Activated T-cell treated with anti-CD3 and anti-CD28 coated beads for 24 hours (primary cell): Measurements from ENCODE around the gene NAA80.

Experiments
- DNase-seq: peaks from one replicate; pipeline ENCODE4 v3.0.0-alpha.2; 2020; ENCODE audit warnings: low read depth

The NAA80 gene

DNA sequence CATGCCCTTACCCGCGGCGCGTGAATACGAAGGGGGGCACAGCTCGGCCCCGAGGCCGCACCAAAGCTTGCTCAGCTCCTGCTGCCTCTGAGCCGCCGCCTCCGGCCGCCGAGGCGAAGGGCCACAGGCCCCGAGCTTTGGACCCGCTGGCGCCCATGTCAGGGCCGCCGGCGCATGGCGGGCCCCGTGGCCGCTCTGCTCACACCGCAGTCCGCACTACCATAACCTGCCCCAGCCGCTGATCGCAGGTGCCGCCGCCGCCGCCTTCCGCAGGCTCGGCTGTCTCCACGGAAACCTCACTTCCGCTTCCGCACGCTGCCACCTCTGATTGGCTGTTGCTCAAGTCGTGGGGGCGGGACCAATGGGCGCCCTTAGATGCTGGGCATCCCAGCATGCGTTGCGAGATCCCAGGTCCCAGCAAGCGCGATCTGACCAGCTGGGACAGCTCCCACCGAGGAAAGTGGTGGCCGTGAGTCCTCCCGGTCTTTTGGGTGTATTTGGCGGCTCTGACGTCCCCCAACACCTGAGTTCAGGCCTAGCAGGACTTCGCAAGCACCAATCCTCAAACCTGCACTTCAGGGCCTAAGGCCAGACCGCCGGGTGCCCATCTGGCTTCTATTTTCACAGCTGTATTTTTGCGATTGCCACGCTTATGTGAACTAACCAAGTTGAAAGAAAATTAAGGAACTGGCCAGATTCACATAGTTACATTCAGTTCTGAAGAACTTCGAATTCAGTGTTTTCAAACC lies 28.9 kb upstream of the NAA80 start, which contains the start of gene TUSC2:
TSS of gene TUSC2 (minus strand) at position 281 of the 749 bp plus-strand sequence. CDS start at position 157, 124 bp downstream.
- peak; percentile 92 for DNase-seq

DNA sequence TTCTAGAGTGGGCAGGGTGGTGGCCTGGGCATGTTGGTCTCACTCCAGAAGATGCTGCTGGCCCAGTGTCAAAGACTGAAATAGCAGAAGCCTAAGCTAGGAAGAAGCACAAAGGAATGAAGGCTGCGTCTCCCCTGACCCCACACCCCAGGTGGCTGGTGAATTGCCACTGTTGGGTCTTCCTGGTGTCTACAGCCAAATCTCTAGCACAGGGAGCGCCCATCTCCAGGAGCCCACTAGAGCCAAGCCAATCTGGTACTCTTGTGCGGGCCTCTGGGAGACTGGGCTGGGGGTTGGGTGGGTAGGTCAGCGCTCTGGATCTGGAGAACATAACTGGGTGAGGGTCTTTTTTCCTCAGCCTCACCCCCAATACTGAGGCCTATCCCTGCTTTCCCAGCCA lies 27.9 kb upstream of the NAA80 start:
- no peak for DNase-seq

DNA sequence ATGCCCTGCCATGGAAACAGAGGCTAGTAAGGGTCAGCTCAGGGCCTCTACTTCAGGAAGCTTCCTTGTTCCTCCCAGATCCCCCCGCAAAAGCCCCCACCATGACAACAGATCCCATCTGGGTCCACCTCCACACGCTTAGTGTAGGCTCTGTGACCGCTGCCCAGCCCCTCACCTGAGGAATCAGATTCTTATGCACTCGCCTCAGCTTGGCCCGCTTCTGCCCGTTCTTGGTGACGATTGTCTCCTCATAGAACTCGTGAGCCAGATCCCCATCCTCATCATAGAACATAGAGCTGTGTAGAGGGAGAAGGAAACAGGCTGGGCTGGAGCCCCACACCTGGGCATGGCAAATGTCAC lies 27.0 kb upstream of the NAA80 start:
- no peak for DNase-seq

DNA sequence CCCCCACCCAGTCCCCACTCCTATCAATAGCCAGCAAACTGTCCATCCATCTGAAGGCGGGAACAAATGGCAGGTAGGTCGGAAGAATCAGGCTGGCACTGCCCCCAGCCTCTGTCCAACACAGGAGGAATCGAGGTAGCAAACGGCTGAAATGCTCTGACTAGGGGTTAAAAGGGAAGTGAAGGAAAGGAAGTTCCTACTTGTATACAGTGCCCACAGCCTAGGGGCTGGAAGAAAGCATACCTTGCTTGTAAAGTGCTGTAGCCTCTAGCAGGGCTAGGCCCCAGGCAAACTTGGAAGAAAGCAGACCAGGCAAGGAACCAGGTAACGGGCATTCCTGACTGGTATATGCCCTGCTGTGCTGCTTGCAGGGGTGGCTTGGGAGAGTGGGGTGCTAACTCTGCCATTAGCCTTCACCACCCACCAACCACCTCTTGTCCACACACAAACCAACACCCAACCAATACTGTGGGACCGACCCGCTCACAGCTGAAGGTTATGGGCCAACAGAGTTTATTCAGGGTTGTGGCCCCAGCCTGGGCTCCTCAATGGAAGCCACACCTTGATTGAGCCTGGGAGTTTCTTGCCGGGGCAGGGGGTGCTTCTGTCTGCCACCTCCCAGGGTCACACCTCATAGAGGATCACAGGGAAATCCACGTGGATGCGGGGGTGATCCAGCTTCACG lies 26.4 kb upstream of the NAA80 start:
- DNase-seq, result no peak

DNA sequence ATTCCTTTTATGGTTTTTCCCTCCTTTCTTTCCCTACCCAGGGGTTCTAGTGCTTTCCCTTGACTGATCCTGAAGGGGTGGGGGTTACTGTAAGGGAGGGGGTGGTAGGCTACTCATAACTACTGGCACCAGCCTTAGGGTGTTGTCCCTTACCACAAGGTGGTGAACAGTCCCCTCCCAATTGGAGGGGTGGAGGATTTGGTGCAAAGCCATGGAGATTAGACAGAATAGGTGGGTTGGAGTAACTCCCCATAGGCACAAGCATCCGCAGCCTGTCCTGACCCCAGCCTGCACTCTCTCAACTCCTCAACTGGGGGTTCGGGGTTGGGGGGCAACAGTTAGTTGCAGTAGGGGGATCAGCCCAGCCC lies 25.9 kb upstream of the NAA80 start:
- no peak for DNase-seq

DNA sequence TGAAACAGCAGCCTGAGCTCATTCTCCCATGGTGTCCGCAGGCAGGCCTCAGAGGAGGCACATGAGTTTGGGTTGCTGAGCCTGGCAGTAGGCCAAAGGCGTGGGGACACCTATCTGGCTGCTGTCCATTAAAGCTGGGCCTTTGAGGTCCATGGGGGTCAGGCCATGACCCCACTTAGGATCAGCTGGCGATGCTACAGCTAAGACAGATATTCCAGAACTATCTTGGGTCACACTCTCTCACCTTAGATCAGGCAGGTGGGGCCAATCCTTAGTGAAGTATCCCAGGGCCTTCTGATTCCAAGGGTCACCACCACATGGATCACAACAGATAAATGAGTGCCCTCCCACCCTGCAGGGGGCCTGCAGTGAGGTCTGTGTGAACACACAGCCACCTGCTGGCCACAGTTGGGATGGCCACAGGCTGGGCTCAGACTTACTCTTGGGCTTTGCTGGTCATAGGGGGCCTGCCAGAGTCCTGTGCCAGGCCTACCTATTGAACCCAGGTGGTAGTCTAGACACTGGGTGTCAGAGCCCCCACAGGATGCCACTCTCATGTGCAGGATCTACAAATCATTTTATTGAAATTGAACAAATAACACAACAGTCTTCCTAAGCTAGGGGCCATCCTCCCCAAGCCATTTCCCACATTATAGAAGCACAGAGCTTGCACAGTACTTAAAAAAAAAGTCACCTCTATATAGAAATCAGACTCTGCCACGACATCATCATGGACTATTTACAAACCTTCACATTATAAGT lies 25.3 kb upstream of the NAA80 start:
- DNase-seq, result peak; percentile 39

DNA sequence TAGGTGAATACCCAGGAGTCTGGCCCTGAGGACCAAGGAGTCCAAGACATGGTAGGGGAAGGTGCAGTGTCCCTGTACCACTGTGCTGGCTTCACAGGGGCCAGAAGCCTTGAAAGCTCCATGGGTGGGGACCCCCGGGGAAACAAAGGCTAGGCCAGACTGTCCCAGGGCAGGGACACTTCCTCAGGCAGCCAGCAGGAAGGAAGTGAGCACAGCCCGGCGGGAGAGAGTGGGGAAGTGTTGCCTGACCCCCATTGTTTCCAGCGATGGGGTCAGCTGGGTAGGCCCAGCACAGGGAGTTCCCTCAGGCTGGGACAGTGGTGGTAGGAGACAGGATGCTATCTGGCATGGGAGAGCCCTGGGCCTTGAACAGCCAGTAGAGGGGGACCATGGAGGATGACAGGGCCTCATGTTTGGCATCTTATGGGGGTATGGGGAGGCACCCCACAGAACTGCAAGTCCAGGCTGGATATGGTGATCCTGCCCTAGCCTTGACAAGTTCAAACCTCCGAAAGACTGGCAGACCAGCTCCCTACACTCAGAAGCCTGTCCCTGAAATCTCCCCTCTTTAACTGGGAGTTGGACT lies 24.5 kb upstream of the NAA80 start:
- no peak for DNase-seq

DNA sequence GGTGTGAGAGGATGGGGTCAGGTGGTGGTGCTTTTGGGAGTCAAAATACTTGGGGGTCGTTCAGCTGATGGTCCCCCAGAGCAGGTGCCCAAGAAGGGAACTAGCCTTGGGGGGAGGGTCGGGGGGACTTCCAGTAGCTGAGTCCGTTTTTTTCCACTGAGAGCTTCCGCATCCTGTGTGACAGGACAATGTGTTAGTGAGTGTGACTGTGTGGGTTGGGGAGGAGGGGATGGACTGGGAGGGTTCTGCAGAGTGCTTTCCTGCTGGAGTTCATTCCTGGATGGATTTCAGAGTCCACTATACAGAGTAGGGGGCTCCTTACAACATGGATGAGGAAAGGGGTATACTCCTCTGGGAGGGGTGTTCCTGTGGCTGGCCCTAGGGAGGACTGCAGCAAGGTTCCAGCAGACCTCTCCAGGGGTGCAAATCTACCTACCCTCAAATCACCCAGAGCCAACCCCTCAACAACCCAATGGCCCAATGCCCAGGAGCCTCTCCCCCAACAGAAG lies 23.9 kb upstream of the NAA80 start:
- DNase-seq, result no peak

DNA sequence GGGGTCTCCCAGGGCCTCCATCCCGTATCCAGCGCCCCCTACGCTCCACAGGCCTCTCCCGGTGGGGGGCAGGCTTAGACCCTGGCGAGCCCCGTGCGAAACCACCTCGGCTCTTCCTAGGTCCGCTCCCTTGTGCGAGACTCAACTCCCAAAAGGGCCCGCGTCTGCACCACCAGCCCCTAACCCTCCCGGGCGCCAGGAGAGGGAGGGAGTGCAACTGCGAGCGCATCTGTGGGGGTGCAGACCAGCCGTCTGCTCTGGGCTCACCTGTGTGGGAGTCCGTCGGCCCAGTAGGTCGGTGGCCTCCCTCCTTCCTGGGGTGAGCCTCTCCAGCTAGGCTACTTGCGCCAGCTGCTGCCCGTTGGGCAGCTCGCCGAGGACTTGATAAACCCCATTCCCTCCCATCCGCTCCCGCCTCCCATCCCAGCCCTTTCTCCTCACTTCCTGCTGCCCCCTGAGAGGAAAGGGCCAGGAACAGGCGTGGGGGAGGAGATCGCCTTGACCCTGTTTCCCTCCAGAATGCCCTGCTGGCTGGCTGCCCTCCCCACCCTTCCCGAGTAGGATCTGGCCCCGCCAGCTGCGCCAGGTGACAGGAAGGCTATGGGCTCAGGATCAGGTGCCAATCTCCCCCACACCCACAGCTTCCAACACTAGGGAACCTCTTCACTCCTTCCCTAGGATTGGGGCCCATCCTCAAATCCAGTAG lies 23.3 kb upstream of the NAA80 start, which contains the start of gene HYAL2:
TSS of gene HYAL2 (minus strand) at position 360 of the 706 bp plus-strand sequence. CDS start 2,256 bp downstream, outside the sequence.
- DNase-seq, result no peak

DNA sequence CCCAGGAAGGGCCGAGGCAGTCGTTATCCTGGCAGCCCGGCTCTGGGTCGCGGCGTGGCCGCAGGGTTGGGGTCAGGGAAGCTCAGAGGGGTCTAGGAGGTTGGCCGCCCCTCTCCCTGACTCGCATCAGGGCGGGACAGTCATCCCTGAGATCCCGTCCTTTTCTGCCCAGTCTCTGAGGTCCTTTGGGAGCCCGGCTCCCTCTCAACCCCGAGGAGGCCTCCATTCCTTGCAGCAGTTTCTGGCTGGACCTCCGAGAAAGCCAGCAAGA lies 22.8 kb upstream of the NAA80 start:
- no peak for DNase-seq

DNA sequence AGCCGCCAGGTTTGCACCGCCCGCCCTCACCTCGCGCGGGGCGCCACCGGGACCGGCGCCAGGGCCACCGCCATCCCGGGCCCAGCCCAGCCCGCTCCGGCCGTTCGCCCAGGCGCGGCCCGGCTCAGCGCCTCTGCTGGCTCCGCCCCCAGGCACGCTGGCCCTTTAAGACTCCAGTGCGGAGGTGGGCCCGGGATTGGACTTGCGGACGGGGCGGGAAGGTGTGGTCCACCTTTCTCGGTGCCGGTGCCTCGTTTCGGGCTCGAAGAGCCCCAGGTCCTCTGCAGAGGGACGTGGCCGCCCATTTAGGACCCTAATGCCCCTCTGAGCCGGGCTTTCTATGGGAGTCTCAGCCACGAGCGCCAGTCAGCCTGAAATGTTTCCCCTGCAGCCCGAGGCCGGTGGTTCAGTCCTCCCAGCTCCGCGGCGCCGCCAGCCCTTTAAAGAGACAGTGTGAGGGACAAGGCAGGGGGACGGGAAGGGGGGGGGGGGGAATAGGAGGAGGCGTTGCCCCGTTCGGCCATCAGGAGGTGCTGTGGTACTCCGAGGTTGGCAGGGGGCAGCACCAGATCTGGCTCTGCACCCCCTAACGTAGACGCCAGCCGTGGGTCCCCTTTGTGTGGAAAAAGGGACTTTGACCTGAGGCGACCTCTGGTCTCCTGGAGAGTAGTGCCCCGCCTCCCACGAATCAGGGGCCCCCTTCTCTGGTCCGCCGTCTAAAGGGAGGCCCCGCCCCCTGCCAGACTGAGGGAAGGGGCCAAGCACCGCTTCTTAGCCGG lies 22.3 kb upstream of the NAA80 start:
- DNase-seq, result peak; percentile 76

DNA sequence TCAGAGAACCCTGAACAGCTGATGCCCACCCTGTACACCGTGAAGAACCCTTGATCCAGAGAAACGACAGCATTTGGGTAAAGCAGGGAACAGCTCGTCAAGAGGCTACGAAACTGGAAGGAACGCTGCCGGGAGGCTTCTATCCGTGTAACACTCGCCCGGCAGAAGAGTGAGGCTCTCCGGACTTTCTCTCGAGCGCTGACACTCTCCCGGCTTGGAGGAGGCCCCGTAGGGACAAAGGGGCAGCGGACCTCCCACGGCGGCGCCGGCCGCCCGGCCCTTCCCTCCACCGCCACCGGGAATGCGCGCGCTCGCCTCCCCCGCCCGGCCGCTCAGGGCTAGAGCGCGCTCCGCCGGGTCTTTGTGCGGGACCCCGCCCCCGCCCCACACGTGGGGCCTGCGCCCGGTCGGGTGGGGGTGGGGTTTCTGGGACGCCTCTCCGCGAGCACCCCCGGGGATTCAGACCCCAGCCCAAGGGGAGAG lies 21.7 kb upstream of the NAA80 start:
- peak; percentile 54 for DNase-seq

DNA sequence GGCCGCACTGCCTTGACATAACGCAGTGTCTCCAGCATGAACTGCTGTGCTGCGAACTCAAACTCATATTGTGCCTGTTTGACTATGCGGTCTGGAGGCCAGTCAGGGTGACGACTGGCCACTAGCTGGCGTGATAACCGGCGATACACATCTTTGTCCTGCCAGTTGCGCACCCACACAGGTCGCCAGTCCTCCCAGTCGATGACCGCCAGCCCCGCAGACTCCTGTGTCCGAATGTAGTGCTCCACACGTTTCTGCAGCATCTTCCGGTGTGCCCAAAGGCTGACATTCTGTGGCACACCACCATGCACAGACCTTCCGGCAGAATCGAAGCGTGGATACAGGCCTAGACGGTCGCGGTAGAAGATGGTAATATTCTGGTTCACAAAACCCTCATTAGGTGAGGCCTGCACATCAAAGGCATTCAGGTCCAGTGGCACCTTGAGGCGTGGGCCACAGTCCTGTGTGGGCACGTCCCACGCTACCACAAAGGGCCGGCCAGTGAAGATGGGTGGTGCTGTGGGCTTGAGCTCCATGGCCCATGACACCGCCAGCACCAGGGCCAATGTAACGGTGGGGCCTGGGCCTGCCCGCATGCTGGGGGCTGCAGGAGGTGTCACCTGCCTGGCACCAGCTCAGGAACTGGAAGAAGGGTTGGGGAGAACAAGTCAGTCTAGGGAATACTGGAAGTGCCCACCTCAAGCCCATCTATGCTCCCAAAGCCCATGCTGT lies 20.9 kb upstream of the NAA80 start:
- no peak for DNase-seq

DNA sequence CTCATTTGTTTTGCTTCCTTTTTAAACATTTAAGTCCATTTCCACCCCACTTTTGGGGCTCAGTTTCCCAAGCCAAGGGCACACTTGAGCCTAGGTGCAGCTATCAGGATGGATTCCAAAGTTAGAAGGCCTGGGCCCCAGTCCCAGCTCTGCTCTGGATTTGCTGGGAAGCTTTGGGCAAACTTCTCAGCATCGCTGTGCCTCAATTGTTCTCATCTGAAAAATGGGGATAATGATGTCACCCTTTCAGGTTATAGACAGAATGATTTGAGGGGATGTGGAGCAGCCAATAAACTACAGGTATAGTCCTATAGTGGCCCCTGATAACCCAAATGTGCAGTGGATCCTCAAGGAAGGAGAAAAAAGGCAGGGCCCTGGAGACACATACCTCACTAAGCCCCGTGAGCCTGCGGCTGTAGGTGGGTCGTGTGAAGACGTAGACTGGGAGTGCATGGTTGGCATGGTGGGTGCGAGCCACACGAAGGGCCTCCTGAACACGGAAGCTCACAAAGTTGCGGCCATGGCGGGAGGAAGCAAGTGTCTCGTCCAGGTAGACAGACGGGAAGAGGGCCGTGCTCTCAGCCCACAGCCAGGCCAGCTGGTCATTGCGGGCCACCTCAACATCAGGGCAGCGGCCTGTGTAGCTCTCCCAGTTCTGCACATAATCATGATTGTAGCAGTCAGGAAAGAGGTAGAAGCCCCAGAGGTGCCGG lies 20.1 kb upstream of the NAA80 start:
- DNase-seq, result no peak

DNA sequence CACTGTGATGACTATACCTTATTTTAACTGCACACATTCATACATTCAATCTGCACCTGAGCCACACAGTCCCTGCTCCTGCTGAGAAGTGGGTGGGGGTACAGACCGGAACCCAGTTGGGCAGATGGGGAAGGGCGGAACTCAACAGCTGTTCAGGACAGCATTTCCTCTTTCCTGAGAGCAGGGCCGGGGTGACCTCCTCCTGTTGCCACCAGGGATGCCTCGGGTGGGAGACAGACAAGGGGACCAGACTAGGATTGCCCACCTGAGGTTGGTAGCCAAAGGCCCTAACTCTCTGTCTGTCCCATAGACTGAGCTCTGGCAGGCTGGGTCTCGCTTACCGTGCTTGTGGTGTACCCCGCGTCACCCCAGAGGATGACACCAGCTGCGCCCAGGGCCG lies 19.4 kb upstream of the NAA80 start:
- DNase-seq, result no peak

DNA sequence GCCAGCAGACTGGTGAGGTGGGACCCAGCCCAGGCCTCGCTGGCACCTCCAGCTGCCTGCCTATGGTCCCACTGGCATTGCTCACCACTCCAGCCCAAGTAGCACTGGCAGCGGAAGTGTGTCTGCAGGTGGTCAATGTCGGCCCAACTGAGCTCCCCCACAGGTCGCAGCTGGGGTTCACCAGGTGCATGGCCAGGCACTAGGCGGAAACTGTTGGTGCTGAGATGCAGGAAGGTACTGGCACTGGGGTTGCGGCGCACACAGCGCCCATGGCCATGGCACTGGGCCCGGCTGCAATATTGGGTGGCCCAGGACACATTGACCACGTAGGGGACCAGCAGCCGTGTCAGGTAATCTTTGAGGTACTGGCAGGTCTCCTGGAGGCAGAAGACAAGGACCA lies 19.0 kb upstream of the NAA80 start:
- DNase-seq, result no peak

DNA sequence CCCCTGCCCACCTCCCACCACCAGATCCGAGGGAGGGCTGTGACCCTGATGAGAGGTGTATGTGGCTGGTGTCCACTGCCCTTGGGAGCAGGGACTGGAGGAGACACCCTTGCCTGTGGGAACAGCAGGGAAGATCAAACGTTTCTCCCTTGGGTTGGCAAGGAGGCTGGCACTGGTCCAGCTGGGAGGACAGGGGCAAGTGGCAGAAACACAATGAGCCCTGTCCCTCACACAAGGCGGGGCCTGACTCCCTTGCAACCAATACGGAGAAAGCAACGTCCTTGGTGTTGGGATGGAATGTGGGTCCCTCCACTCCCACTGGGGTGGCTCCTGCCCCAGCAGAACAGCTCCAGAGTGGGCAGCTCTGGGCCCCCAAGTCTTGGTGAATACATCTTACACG lies 18.1 kb upstream of the NAA80 start:
- no peak for DNase-seq

DNA sequence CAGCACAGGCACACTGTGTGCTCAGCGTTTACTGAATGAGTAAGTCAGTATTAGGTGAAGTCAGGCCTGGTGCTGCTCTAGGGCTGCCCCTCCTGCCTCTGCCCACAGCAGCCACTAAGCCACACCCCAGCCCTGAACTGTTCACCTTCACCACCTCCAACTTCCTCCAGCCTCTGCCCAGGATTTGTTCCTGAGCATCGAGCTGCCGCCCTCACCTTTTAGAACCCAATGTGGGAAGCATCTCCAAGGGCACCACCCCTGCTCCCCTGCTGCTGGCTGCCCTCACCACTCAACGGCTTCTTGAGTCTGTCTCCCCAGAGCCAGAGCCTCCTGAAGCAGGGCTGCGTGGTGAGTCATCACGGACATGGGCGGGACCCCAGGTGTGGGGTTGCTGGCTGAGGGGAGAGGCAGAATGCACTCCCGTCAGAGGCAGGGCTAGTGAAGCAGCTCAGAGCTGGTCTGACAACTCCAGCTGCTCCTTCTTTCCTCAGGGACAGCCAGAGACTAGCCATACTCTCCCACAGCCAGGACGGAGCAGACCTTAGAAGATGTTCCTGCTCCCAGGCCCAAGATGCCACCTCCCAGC lies 17.5 kb upstream of the NAA80 start:
- no peak for DNase-seq

DNA sequence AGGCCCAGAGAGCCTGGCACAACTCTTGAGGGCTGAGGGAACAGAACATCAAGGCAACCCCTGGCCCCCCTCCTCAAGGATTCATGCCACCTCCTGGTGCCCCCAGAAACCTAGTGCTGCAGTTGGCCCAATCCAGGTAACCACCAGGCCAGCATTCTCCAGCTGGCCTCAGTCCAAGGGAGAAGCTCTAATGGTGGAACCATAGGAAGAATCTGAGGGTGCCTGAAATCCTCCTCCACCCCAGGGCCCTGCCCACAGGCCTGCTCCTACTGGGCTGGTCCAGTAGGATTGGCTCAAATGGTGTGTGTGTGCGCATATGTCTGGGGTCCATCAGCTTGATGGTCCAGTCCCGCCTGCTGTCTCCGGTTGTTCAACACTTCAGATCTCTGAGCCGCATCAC lies 15.6 kb upstream of the NAA80 start:
- DNase-seq, result no peak
